GM19328 (cell line): ENCODE data around the gene AIDA.
"Not testable (repeated sequence)": the region's sequence is repeated elsewhere in the genome, so short reads cannot be mapped to it uniquely, and the experiment has no call there.

Experiments used
- ATAC-seq: cut with Tn5 transposase; IDR thresholded peaks from one replicate; pipeline ENCODE4 v1.9.1; 2021; ENCODE audit warnings: mild to moderate bottlenecking, moderate library complexity; ENCODE audit not compliant: unreplicated experiment

AIDA gene

DNA sequence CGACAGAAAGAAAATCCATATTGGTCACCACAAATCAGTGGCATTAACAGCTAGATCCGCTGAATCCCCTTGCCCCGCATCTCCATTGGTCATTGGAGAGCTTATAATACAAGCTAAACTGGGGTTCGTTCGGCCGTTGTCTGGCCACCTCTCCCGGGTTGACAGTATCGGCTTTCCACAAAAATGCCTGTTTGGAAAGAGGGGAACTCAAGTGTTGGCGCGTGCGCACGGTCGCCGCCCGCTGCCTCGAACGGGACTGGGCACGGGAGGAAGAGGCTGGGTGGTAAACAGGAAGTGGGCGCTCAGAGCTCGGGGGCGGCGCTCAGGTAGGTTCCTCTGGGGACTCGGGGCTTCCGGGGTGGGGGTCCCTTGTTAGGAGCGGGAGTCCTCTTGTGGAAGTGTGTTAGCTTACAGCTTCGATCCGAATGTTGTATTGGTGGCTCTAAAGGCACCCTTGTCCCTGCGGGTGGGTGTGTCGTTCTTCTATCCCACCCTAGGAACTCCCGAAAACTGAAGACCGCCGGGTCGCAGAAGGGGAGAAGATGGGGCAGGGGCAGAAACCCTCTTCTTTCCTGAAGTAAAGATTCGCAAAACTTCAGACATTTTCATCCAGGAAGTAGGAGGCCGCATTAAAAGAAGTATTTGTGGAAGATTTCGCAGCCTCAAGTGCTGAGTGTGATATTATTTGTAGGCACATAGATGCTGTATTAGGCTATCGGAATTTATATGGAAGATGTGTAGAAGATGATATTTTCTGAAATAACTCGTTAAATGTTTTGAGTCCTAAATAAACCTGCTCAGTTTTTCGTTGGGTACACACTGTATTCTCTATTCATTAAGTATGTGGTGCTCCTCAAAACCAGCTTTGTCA lies 1.0 kb upstream of the AIDA start:
- ATAC-seq: peak; percentile 61

DNA sequence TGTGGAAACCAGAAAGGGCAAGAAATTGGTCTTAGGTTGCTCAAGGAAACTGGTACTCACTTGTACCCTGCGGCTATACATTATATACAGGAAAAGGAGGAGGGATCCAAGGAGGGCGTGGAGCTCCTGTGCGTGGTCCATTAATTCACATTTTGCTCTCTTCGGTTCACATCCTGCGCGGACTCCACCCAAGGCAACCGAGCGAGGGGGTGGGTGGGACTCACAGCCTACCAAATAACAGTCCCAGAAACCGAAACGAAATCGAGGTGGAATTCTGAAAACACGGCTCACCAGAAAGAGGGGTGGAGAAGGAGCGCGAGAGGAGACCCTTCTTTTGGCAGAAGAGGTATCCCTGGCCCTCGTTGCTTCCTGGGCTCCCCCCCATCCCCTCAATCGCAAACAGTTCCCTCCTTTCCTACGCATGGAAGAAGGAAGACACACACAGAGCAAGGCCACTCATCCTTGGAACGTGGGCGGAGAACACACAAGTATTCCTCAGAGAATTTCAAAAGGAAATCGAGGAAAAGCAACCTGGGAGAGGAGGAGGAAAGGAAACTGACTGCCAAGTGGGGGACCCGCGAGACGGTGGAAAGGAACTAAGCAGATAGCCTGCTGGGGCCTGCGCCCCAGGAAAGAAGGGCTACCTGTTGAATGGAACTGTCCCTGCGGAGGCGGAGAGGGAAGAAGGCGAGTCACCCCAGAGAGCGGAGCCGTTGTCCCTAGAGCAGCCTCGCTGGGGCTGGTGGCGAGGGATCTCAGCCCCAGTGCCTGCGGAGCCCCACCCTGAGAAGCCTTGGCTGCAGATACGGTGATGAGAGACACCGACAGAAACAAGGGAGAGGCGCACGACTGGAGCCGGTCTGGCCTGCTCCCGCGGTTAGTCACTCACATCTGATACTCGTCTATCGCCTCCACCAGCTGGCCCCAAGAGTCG lies 705 bp downstream of the AIDA start:
- peak; percentile 31 for ATAC-seq

DNA sequence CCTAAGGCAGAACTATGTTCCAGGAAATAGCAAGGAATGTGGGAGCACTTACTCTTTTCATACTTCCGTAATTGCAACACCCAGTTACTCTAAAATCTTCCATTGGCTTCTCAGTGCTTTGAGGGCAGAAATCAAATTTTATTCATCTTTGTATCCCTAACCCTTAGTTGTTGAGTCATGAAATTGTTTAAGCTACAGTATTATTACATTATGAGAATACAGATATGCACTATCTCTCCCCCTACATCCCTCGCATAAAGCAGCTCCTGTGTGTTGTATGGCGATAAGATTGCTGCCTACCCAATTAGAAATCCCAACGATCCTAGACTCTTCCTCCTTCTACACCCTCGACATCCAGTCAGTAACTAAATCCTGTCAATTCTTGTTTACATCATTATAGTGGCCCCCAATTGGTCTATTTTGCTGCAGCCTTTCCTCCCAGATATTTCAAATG lies 2.6 kb downstream of the AIDA start:
- ATAC-seq: no peak

DNA sequence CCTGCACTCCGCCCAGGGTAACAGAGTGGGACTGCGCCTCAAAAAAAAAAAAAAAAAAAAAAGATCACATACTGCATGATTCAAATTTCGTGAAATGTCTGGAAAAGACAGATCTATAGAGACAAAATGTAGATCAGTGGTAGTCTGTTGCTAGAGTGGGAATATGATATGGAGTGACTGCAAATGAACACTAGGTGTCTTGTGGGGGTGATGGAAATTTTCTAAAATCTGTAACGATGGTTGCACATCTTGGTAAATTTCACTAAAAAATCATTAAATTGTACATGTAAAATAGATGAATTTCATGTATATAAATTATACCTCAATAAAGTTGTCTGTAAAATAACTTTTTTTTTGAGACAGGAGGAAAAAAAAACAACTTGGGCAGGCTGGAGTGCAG lies 5.5 kb downstream of the AIDA start:
- no peak for ATAC-seq

DNA sequence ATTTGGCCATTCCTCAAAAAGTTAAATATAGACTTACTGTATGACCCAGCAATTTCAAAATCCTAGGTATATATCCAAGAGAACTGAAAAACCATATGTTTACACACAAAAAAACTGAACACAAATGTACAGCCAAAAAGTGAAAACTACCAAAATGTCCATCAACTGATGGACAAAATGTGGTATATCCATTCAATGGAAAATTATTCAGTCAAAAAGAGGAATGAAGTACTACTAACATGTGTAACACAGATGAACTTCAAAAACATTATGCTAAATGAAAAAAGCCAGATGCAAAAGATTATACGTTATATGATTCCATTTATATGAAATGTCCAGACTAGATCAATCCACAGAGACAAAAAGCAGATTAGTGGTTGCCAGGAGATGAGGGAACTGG lies 8.0 kb downstream of the AIDA start:
- no peak for ATAC-seq

DNA sequence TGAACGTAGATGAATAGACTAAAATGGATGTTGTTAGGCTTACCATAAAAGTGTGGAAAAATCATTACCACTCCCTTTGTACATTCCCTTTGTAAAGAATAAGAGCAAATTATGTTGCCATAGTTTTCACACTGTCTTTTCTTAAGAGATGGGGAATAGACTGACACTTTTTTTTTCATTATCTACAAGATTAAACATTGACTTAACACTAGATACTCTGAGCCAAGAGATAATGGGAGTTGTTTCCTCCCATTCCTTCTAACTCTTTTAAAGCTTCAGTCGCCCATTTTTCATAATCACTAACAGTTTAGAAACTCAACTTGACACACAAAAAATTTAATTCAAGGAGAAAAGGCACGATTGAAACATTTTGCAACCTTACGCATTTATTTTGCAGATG lies 10.1 kb downstream of the AIDA start:
- ATAC-seq: no peak

DNA sequence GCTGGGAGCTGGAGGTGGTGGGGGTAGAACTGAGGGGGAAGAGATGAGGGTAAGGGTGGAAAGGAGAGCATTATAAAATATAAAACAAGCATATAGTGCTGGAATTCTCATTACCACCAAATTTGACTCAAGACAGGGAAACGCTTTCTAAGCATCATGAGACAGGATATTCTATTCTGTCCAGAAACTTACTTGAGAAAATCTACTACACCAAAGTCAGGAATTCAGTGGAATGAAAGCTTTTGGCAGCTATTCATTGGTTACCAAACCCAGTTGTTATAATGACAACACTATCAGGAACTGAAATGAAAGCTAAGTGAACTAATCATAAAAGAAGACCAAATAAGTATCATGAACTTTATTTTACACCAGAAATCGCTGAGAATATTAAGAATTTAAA lies 14.5 kb downstream of the AIDA start:
- no peak for ATAC-seq

DNA sequence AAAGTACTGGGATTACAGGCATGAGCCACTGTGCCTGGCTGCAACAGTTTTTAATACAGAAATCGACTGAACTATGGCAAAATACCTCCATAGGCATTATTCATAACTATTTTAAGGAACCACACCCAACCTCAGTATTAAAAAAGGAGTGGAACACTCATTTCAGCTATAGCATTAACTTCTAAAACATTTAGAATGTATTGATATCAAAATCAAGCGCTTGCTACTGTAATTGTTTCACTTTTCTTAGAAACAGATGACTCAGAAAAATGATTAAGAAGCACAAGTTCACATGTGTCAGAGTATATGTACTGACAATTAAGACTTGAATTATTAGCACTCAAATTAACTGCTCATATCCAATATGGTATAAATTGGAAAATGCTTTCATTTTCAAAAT lies 15.1 kb downstream of the AIDA start:
- ATAC-seq: no peak

DNA sequence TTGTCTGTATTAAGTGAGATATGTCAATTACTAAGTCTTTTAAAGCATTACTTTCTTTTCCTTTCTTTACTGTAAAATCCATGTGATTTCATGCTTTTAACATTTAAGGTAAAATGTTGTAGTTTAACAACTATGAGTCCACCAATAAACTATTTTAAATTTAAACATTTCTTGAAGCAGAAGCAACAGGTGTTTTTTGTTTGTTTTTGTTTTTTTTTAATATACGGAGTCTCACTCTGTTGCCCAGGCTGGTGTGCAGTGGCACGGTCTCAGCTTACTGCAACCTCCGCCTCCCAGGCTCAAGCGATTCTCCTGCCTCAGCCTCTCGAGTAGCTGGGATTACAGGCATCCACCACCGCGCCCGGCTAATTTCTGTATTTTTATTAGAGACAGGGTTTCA lies 15.6 kb downstream of the AIDA start:
- ATAC-seq: no peak

DNA sequence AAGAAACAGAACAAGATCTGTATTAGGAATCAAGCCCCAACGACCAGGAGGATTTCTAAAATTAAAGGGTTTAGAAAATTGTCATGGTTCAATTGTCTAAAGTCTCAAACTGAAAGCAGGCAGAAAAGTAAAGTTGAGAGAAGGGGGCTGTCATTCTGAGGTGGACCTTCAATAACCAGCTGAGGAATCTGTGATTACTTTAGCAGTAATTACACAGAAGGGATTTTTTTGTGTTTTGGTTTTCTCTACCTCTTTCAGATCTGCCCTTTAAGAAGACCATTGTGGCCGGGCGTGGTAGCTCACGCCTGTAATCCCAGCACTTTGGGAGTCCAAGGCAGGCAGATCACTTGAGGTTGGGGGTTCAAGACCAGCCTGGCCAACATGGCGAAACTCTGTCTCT lies 17.4 kb downstream of the AIDA start:
- no peak for ATAC-seq

DNA sequence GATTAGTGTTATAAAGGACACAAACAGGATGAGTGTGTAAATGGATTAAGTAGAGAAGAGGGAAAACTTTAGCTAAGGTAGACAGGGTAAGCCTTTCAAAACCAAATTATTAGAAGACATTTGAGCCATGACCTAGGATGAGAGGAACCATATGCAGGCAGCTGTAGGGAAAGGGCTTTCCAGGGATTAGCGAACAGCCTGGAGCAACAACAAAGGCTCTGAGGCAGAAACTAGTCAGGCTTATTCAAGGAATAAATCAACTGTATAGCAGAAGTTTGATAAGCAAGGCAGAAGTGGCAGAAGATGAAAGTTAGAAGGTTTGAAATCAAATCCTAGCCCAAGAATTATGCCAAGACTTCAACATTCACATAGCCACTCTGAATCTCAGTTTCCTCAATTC lies 21.3 kb downstream of the AIDA start:
- ATAC-seq: no peak

DNA sequence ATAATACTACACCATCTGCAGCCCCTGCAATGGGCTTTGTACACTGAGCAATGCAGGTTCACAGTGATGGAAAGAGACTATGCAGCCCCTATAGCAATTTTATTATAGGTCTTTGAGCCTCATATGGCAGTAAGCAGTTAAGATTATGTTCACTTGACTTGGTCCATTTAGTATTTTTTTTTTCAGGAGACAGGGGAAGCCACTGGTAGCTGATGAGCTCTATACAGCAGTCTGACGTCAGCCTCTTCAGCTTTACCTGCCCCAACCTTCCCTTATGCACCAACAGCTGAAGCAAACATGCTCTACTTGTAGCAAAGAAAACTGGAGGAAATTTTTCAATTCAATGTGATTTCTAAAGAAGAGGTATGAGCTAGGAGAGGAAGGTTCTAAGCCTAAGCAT lies 32.2 kb downstream of the AIDA start:
- no peak for ATAC-seq

DNA sequence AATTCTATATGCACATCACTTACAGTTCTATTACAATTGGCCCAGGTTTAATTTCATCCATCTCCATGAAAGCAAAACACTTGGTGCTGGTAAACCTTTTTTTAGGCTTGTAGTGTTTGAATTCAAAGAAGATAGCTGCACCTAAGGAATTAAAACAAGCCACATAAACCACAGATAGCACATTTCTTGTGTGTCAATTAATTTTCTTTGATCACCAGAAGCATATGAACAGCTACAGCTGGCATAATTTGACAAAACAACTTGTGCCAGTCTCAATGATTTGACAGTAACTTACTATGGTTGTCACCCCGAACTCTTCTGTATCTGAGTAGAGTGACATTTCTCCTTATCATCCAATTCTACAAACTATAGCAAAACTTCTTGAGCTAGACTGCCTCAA lies 42.2 kb downstream of the AIDA start:
- no peak for ATAC-seq

DNA sequence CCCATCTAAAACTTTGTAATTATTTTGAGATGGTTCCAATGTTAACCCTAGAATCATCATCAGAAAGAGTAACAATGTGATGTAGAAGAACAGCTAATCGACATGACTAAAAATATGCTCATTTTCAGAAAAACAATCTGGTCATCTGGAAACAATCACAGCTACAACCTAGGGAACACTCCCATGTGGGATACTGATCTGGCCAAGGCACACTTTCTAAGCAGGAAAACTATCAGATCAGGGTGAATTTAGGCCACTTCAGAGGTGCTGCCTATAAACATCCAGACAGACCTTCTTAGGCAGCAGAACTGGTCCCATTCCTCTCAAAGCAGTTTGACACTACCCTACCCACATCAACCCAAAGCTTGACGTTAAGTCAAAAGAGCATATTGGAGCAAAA lies 43.2 kb downstream of the AIDA start:
- ATAC-seq: not testable (repeated sequence)

DNA sequence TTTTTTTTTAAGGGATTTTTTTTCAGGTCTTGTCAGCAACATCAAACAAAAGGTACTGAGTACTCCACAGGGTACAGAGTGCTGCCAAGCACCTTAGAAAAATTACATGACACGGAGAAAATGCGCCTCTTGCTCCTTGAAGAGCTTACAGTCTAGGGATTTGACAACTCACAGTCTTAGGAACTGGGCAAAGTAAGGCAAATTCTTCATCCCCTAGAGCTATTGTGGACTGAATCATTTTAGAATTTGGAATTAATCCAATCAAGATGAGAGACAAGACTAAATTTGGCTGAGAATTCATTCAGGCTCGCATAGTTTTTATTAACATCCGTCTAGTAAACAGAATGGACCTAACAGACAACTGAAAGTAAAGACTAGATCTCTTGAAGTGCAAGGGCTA lies 44.1 kb downstream of the AIDA start:
- not testable (repeated sequence) for ATAC-seq

DNA sequence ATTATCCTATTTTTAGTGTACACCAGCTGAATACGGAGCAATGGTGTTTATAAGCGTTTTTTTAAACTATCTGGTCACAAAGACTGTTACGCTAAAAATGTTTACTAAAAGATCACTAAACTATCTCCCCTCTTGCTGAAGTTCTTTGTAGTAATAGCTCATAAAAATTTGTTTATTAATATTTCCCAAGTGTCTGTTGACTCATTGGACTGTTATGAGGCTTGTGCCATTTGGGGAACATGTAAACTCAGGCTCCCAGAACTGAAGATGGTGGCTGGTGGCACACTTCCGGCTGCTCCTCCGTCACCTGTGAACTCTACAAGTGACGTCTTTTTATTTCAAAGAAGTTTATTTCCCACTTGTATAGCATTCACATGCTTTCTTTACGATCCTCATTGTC lies 46.3 kb downstream of the AIDA start:
- ATAC-seq: no peak

DNA sequence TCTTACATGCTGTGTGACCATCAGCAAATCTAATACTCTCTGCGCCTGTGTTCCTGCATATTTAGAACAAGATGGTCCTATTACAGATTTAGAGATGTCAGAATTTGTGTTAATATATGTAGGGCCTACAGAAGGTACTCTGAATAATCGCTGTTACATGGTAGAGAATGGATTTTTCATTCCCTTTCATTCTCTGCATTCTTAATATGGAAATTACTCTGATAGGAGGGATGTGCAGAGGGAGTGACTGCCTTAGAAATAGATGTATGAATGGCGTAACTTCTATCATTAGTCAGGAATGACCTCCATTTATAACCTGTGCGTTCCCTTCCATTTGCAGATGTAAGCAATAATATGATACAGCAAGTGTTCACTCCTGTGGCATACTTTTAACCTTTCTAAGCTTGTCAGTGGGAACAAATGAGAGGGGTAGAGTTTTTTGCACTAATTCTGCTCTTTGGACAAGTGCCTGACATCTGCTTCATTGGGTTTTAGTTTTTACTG lies 48.8 kb downstream of the AIDA start:
- ATAC-seq: no peak

DNA sequence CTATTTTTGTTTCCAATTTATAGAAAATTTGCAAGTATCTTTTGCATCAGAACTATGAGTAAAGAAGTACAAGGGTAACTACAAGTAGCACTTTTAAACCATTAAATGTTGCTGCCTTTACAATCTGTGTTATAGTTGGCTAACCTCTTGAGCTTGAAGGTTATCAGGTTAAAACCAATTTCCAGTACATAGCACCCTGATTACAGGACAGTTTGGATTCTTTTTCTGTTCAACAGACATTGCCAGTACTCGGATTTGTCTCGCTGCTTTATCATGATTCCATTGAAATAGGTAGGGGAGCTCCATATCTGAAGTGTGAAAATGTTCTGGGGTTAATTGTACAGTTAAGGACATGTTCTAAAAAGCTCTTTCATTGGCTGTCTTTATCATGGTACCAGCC lies 54.4 kb downstream of the AIDA start:
- no peak for ATAC-seq

DNA sequence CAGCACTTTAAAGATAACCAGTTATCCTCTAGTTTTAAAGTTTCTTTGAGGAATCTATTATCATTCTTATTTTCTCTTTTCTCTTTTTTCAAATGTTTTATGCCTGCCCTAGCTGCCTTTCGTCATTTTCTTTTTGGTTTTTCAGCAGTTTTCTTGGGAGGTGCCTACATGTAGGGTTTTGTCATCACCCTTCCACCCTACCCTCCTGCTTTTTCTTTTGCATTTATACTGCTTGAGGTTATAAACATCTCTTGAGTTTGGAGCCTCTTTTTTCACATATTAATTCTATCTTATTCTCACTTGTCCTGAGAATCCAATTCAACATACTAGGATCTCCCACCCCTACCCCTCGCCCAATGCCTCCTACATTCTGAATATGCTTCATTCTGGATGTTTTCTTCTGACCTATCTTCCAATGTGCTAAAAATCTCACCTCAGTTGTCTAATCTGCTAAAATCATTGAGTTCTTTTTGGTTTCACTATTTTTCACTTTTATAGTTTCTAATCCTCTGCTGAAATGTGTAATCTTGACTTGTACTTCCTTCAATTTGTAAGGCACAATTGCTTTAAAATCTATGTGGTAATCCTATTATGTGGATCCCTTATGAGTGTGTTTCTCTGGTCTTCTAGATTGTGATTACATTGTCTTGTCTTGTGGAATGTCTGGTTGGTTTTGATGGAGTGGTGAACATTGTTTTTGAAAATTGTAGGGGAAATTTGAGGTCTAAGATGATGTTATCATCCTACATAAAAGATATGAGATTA lies 55.7 kb downstream of the AIDA start:
- ATAC-seq: no peak

DNA sequence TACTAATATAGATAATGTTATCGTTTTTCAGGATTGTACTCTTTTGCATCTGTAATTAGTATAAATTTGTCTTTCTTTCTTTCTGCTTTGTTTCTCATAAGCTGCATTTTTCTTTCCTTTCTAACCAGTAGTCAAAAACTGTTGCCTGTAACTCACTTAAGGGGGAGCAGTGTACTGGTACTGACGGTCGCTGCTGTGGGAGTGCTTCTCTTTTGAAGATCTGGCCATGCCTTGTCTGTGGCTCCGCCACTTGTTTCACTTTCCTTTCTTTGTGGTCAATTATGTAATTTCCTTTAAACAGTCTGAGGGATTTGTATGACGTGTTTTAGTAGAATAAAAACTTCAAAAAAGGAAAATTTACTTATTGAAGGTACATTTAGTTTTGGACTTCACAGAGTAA lies 57.4 kb downstream of the AIDA start:
- ATAC-seq: peak; percentile 90
